NCI-H446 treated with DMSO at 0.1 percent for 48 hours (cell line): ENCODE measurements around the gene CEP170B.
"Not testable (repeated sequence)": the region's sequence is repeated elsewhere in the genome, so short reads cannot be mapped to it uniquely, and the experiment has no call there.

Experiments
- DNase-seq: peaks from one replicate; lab custom pipeline; 2025; lab: John Stamatoyannopoulos, UW

Gene CEP170B

DNA sequence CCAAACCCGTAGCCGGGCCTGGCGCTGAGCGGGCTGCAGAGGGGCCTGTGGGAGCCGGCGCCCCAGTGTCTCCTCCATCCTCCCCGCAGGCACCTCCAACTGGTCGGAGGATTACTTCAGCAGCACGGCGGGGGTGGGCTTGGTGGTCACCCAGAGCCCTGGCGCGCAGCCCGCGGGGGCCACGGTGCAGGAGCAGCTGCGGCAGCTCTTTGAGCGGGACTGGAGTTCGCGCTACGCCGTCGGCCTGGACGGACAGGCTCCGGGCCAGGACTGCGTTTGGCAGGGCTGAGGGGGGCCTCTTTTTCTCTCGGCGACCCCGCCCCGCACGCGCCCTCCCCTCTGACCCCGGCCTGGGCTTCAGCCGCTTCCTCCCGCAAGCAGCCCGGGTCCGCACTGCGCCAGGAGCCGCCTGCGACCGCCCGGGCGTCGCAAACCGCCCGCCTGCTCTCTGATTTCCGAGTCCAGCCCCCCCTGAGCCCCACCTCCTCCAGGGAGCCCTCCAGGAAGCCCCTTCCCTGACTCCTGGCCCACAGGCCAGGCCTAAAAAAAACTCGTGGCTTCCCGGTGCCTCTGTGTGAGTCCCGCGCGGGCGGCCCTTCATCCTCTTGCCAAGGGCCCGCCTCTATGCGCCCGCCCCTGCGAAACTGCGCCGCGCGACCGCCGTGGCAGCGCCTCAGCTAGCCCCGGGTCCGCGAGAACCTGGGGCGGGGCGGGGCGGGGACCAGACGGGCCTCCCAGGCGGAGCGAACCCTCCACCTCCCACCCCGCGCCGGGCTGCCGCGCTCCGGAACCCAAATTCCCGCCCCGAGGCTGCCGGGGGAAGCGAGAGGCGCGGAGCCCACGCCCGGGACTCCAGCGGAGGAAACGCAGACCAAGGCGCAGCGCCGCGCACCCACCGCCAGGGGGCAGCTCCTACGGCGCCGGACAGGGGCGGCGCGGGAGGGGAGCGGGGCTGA lies 67.9 kb downstream of the CEP170B start:
- peak; percentile 60 for DNase-seq

GRCh38 chr14:104933746-104934733 lies 69.0 kb downstream of the CEP170B start:
- DNase-seq: no peak

GRCh38 chr14:104935026-104935650 lies 70.1 kb downstream of the CEP170B start:
- DNase-seq: no peak

DNA sequence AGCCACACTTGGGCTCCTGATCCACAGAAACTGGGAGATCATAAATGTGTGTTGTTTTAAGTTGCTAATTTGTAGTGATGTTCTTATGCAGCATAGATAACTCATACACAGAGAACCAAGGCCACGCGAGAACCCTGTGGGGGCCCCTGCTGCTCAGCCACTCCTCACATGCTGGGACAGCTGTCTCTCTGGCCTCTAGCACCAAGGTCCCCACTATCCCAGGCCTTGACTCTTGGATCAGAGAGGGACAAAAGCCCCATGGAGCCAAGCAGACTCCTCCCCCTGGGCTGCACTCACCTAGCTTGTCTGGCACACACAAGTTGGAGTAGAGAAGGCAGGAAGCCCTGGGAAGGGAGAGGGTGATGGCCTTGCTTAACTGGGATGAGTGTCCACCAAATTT lies 70.9 kb downstream of the CEP170B start:
- DNase-seq: no peak

DNA sequence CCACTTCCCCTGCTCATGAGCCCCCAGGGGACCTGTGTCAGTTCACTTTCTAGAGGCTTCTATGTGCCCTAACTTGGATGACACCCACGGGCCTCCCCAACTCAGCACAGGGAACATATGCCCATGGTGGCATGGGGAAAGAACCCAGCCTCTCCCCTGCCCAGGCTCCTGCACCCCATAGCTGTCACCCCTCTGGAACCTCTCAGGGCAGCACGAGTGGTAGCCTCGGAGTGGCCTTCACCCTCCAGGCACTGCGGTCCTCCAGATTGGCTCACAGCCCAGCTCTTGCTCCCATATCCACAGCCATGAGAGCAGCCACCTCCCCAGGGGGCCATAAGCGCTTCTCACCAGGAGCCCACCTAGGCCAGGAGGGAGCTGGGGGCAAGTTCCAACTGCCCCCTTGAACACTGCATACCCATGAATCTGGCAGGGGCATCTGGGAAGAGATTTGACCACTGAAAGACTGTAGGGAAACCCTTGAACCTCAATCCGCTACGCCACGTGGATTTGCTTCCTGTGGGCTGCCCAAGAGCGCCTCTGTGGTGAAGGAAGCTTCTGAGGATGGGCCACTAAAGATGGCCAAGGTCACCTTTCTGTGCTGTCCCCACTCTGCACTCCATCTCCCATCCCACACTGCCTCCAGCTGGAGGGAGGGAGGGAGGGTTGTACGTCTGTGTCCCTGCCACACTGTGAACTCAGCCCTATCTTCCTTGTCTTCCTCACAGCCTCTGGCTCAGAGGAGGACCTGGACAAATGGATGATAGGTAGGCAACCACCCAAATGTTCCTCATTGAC lies 71.5 kb downstream of the CEP170B start:
- no peak for DNase-seq

- no peak for DNase-seq
These were observed 72.1 kb downstream of the CEP170B start for GRCh38 chr14:104937161-104937560.

- DNase-seq: no peak
These were observed 72.8 kb downstream of the CEP170B start for GRCh38 chr14:104937694-104938365.

DNA sequence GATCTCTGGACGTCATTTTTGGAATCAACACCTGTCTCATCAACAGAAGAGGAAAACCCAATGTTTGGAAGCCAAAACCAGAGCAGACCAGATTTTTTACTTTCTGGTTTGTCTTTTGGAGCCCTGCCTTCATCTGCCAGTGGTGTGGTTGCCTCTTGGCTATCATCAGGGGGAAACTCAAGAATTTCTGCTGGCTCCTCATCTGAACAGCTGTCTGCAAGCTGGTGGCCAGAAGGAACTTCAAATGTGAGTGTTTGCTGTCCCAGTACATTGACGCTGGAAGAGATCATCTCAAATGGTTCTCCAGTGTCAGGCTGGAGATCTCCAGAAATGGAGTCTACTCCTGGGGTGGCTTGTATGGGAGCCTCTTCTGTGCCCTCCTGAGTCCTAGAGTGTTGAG lies 73.4 kb downstream of the CEP170B start:
- no peak for DNase-seq

DNA sequence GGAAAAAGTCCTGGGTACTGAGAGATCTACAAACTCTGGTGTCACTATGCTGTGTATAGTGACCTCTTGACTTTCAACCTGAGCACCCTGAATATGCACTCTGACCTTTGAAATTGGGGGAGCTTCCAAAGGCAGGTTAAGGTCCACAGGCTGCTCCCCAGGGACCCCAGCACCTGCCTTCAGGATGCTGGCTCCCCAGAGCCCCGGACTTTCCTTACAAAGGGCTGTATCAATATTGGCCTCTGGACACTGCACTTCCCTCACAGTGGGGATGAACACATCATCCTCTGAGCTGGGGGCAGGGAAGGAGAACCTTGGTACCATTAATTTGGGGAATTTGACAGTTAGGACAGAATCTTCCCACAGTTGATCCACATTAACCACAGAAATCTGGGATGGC lies 73.9 kb downstream of the CEP170B start:
- no peak for DNase-seq

- no peak for DNase-seq
These were observed 74.8 kb downstream of the CEP170B start for GRCh38 chr14:104939666-104940410.

- DNase-seq: no peak
These were observed 75.6 kb downstream of the CEP170B start for GRCh38 chr14:104940526-104941150.

DNA sequence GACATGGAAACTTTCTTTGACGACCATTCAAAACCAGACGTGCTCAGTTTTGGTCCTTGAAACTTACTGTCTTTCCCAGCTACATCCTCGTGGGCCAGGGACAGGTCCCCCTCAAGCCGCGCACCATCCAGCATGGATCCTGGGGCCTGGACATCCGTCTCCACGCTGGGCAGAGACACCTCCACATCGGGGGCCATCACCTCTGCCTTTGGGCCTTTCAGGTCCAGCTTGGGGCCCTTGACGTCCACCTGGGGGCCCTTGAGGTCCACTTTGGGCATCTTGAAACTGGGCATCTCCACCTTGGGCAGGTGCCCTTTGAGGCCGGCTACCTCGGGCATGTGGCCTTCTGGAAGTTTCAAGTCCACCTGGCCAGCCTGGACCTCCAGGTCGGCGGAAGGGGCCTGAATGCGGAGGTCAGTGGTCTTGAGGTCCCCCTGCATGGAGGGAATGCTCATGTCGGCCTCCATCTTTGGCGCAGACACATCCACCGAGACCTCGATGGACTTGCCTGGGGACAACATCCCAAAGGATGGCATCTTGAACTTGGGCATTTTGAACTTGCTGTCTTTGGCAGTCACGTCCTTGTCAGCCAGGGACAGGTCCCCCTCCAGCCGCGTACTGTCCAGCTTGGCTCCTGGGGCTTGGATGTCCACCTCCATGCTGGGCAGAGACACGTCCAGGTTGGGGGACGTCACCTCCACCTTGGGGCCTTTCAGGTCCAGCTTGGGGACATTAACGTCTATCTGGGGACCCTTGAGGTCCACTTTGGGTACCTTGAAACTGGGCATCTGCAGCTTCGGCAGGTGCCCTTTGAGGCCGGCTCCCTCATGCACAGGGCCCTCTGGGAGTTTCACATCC lies 76.7 kb downstream of the CEP170B start:
- DNase-seq: no peak

DNA sequence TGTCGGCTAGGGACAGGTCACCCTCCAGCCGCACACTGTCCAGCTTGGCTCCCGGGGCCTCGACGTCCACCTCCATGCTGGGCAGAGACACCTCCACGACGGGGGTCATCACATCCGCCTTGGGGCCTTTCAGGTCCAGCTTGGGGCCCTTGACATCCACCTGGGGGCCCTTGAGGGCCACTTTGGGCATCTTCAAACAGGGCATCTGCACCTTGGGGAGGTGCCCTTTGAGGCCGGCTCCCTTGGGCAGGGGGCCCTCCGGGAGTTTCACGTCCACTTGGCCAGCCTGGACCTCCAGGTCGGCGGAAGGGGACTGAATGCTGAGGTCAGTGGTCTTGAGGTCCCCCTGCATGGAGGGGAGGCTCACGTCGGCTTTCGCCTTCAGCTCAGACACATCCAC lies 77.5 kb downstream of the CEP170B start:
- no peak for DNase-seq

- not testable (repeated sequence) for DNase-seq
These were observed 78.3 kb downstream of the CEP170B start for GRCh38 chr14:104943216-104944015.

DNA sequence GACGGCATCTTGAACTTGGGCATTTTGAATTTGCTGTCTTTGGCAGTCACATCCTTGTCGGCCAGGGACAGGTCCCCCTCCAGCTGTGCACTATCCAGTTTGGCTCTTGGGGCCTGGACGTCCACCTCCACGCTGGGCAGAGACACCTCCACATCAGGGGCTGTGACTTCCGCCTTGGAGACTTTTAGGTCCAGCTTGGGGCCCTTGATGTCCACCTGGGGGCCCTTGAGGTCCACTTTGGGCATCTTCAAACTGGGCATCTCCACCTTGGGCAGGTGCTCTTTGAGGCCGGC lies 78.9 kb downstream of the CEP170B start:
- DNase-seq: not testable (repeated sequence)

- DNase-seq: not testable (repeated sequence)
These were observed 79.6 kb downstream of the CEP170B start for GRCh38 chr14:104944436-104945205.

DNA sequence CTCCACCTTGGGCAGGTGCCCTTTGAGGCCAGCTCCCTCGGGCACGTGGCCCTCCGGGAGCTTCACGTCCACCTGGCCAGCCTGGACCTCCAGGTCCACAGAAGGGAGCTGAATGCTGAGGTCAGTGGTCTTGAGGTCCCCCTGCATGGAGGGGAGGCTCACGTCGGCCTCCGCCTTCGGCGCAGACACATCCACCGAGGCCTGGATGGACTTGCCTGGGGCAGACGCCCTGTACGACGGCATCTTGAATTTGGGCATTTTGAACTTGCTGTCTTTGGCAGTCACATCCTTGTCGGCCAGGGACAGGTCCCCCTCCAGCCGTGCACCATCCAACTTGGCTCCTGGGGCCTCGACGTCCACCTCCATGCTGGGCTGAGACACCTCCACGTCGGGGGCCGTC lies 80.2 kb downstream of the CEP170B start:
- DNase-seq: not testable (repeated sequence)
